Measurements from ENCODE around the gene ZDHHC14.

DNA sequence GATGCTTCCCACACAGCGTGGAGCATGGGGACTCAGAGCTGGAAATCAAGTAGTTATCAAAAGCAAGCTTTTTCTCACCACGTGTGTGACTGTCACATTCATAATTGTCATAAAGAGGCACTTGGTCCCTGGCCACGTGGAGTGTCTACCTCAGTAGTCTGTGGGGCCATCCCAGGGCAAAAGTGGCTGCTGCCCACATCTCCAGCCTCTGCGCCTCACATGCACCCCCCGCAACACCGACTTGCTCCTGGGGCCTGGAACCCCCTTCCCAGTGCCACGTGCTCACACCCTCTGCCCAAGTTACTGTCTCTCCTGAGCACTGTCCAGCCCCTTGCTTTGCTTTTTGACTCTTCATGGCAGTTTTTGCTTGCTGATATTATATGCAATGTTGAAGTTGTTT lies 308.9 kb downstream of the ZDHHC14 start:
- TF ChIP-seq POLR2A (IDR thresholded peaks at IDR 0.05): no peak
- TF ChIP-seq, protein P1, sequence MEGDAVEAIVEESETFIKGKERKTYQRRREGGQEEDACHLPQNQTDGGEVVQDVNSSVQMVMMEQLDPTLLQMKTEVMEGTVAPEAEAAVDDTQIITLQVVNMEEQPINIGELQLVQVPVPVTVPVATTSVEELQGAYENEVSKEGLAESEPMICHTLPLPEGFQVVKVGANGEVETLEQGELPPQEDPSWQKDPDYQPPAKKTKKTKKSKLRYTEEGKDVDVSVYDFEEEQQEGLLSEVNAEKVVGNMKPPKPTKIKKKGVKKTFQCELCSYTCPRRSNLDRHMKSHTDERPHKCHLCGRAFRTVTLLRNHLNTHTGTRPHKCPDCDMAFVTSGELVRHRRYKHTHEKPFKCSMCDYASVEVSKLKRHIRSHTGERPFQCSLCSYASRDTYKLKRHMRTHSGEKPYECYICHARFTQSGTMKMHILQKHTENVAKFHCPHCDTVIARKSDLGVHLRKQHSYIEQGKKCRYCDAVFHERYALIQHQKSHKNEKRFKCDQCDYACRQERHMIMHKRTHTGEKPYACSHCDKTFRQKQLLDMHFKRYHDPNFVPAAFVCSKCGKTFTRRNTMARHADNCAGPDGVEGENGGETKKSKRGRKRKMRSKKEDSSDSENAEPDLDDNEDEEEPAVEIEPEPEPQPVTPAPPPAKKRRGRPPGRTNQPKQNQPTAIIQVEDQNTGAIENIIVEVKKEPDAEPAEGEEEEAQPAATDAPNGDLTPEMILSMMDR (IDR thresholded peaks at IDR 0.05): no peak
